ENCODE results near the gene TBC1D22A.
A peak's percentile ranks its signal among the peaks of the same experiment; 100 is the strongest.
"Not testable (repeated sequence)": the region's sequence is repeated elsewhere in the genome, so short reads cannot be mapped to it uniquely, and the experiment has no call there.

The TBC1D22A gene, protein sequence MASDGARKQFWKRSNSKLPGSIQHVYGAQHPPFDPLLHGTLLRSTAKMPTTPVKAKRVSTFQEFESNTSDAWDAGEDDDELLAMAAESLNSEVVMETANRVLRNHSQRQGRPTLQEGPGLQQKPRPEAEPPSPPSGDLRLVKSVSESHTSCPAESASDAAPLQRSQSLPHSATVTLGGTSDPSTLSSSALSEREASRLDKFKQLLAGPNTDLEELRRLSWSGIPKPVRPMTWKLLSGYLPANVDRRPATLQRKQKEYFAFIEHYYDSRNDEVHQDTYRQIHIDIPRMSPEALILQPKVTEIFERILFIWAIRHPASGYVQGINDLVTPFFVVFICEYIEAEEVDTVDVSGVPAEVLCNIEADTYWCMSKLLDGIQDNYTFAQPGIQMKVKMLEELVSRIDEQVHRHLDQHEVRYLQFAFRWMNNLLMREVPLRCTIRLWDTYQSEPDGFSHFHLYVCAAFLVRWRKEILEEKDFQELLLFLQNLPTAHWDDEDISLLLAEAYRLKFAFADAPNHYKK

DNA sequence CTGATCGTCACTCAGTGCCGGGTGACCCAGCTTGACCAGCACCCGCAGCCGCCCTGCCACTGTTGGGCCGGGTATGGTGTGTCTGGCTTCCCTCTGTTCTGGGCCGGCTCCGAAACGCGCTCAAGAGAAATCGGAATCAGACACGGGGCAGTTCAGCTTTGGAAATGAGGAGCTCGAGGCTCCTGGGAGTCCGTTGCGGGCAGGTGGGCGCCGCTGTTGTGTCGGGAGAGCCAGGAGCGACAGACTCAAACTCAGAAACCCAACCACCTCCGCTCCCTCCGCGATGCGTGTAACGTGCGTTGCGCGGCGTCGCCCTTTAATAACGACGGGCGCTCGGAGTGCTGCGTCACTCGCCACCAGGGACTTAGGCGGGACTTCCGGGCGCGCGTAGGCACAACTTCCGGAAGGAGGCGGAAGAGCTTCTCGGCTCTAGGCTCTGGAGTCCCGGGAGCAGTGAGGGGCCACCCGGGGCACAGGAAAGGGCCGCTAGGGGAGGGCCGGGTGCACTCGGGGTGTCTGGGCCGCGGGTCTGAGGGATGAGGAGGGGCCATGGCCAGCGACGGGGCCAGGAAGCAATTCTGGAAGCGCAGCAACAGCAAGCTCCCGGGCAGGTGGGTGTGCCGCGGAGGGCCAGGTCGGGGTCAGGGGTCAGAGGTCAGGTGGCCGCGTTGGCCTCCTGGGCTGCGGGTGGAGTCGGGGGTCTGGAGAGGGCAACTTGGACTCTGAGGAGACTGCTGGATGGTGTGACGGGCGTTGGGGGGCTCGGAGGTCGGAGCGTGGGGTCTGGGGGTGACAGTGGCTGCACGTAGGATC lies at the start of gene TBC1D22A:
Gene TBC1D22A, plus strand, starts transcription at position 413 of the 813 bp plus-strand sequence. Its CDS starts 137 bp downstream, at position 550.
- DNase-seq (ENCODE audit: low spot score): peak; percentile 96

DNA sequence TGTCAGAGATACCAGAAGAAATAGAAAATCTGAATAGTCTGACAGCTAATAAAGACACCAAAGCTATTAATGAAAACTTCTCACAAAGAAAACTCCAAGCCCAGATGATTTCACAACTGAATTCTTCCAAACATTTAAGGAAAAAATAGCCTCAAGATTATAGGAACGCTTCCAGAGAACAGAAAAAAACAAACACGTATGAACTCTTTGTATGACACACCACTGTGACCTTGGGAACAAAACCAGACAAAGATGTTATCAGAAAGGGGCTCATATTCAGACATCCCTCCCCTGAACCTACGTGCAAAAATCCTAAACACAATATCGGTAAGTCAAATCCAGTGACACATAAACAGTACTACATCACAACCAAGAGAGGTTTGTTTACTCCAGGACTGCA lies 47.9 kb upstream of the TBC1D22A start:
- DNase-seq (ENCODE audit: low spot score): no peak

DNA sequence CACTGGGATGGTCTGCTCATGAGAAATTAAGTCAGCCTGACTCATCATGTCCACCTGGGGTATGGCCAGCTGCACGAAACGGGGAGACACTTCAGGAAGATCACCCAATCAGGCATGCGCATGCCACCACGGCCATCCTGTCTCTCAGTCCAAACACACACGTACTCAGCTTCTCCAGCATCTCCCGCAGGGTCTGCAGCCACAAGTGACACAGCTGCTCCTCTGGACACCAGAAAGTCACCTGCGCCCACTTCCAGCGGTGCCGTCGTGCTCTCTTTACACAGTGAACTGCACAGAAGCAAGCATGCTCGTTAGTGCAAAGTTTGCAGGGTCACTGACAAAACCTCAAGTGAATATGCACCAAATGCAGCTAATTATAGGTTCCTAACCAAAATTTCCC lies 42.5 kb upstream of the TBC1D22A start:
- DNase-seq (ENCODE audit: low spot score): no peak

DNA sequence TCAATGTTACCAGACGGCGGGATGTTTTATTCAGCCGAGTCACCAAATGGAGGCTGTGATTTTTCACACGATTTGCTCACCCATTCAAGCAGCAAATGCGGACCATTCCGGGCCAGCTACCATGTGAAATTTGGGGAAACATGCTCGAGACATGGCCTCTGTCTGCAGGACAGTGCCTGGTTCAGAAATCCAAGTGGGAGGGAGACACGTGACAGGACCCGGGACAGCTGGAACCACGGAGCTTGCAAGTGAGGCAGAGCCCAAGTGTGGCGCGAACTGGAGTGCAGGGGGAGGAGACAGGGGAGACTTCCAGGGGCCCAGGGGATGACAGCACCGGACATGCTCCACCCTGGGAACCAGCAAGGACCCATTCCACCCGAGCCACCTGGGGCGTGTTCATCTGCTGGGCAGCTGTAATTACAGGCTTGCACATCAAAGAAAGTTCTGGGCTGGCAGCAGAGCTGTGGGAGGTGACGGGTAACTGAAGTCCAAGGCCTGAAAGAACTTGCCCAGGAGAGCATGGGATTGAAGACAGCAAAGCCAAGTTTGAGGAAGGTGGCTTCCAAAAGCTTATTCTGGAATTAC lies 40.9 kb upstream of the TBC1D22A start:
- no peak for DNase-seq (ENCODE audit: low spot score)

DNA sequence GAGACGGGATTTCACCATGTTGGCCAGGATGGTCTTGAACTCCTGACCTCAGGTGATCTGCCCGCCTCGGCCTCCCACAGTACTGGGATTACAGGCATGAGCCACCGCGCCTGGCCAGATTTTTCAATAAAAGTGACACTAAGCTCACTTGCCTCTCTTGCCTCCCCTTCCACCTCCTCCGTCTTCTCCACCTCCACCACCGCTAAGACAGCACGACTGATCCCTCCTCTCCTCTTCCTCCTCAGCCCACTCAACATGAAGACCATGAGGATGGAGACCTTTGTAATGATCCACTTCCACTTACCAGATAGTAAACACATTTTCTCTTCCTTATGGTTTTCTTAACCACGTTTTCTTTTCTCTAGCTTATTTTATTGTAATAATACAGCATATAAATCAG lies 38.6 kb upstream of the TBC1D22A start:
- no peak for DNase-seq (ENCODE audit: low spot score)

DNA sequence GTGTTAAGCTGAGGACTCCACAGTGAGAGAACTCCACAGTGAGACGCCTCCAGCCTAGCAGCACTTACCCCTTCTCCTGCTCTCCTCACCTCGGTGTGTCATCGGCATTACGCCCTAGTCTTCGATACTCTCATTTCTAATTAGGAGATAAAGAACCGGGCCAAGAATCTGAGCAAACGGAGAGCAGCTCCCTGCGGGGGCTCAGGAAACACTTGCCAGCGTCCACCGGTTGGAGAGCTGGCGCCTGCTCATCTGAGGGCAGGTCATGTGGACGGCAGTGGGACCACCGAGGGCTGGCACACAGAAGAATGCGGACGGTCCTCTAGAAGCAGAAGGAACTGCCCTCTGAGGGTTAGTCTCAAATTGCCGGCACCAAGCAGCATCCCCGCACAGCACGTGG lies 37.4 kb upstream of the TBC1D22A start:
- DNase-seq (ENCODE audit: low spot score): no peak

DNA sequence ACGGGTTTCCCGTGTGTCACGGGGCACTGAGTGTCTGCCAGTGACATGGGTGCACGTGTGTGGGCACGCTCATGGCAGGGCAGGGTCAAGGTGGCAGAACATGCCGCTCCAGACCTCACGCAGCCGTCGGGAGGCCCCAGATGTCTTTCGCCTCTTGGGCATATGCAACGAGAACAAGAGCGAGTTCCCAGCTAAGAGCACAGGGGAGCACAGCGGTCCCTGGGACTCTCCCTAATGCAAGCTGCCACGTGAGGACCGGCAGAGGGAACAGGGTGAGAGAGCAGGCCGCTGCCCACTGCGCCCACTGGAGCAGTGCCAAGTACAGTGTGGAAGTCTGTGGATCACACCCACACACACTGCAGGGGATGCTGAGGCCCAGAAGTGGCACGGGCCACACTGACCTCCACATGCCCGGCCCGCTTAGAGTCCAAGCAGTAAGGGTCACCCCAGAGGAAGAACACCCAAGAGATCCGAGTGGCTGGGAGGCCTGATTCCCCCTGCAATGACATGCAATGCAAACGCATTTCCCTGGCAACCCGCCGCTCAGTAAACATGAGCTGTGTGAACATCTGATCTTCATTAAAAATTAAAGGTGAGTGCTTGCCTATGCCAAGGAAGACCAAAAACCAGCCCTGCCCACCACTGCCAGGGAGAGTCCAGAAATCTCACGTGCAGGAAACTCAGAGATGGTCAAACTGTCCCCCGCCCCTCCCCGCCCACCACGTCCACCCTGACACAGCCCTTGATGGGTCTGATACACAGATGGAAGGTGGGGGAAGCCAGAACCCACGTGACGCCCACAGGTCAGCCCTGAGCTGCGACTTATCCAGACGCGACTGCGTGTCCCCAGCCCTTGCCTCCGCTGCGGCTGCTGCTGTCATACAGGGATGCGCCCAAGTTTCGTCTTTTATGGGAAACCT lies 36.1 kb upstream of the TBC1D22A start:
- no peak for DNase-seq (ENCODE audit: low spot score)

DNA sequence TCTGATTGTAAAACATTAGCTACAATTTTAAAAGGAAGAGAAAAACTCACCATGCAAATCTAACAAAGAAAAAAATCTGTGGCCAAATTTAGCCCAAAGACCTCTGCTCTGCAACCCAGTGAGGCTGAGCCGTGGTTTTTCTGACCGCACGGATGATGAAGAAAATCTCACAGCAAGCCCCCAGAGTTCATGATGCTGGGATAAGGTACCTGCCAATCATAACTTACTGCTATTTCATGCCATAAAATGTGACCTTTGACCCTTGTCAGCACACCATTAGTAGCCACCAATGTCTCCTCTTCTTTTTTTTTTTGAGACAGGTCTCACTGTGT lies 35.5 kb upstream of the TBC1D22A start:
- DNase-seq (ENCODE audit: low spot score): no peak

DNA sequence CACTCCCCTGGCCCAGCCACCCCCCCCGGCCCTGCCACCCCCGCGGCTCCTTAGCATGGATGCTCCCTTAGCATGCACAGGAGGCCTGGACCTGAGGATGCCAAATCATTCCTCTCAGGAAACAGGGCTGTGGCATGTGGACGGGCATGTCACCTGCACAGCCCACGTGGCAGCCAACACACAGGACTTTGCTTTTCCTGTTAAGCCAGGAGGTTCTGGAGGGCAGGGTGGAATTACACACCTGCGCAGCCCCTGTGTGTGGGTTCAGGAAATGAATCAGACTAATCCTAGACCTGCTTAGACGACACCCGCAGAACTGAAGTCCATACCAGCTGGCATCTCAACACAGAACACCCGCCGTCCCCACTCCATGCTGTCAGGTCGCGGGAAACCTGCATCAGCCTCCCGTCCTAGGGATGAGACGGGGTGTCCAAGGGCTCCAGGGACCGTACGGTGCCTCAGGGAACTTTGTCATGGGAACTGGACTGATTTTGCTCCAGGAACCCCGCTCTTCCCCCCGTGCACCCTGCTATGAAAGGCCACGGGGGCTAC lies 34.6 kb upstream of the TBC1D22A start:
- no peak for DNase-seq (ENCODE audit: low spot score)

DNA sequence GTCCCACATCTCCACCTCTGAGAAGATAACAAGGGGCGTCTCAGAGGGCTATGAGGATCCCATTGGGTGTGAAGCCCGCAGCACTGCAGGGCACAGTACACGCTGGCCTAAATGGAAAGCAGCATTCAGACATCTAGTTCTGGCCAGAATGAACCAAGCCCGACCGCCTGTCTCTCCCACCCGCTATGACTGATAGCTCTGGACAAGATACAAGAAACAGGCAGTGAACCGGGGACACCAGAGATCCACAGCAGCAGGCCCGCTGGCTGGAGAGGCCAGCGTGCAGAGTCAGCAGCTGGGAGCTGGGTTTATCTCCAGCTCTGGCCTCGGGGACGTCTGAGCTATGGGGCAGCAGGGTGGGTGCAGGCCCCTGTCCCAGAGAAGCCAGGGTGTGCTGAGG lies 34.0 kb upstream of the TBC1D22A start:
- no peak for DNase-seq (ENCODE audit: low spot score)

DNA sequence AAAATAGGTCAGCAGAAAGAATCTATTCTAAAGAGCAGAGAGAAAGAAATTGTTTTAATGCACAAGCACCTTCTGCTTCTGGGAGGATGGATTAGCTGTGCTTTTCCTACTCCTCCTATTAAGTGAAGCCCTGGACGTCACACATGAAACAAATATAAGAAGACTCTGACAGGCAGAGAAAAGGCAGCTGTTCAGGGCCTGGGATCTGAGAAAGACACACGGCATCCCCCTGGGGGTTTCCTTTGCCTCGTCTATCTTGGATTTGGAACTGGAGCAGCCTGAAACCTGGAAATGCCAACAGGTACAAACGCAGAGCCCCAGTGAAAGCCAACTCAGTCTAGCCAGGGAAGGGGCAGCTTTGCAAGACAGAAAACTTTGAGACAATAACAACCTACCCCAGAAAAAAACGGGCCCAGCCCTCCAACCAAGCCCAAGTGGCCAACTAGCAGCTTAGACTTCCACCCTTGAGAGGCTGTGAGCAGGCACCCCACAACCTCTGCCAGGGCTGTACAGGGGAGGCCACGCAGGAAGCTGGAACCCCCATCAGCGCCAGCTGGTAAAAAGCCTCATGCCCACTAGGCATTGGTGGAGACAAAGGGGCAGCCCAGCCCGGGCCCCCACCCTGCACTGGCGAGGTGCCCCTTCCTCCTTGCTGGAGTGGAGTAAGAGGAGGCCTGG lies 31.7 kb upstream of the TBC1D22A start:
- DNase-seq (ENCODE audit: low spot score): no peak

DNA sequence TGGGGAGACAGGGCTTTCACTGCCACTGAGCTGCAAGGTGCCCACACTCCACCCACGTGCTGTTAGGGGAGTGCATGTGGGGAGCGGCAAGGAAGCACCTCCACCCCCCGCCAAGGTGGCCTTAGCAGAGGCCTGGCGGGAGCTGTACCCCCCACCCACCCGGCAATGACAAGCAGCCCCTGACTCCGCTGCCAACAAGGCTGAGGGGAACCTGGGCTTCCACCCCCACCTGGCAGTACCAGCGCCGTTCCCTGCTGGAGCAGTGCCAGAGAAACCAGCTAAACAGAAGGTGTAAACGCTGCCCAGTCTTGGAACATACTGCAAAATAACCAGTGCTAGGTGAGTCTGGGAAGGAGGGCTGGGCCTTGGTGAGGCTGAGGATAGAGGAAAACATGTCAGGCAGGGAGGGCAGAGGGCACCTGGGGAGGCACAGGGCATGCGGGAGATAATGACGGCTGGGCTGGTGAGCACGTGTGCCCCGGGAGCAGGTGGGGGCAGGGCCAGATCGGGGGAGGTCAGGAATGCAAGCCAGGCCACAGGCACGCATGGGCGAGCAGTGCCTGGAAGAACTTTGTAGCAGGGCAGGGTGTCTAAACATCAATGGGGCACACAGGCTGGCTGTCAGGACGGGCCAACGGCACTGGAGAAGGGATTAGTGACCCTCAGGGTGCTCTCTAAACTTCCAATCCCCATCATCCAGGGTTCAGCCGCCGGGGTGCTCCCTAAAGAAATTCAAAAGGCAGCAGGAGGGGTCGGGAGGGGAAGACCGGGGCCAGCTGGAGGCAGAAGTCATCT lies 31.0 kb upstream of the TBC1D22A start:
- no peak for DNase-seq (ENCODE audit: low spot score)

DNA sequence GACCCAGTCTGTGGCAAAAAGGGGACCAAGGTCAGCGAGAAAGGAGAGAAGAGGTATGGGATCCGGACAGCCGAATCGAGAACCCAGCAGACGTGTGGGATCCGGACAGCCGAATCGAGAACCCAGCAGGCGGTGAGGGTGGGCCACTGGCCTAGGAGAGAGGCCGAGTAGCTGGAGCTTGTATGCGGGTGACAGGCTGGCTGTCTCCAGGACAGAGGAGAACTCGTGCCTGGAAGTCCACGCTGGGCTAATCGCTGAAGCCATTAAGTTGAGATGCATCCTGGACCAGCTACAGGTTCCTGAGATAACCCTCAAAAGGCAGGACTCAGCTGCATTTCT lies 30.4 kb upstream of the TBC1D22A start:
- DNase-seq (ENCODE audit: low spot score): no peak

DNA sequence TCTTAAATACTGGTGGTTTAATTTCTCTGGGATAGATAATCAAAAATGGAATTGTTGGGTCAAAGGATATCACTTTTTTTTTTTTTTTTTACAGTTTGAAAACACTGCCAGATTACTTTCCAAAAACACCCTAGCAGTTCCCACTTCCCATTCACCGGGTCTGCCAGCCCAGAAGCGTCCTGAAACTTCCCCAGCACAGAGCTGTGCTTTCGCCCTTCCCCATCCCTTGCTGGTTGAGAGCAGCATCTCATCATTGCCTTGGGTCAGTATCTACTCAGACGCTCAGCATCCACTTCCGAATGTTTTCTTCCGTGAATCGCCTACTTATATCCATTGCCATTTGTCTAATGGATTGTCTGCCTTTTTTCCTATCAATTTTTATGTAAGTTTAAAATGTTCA lies 29.9 kb upstream of the TBC1D22A start:
- no peak for DNase-seq (ENCODE audit: low spot score)

DNA sequence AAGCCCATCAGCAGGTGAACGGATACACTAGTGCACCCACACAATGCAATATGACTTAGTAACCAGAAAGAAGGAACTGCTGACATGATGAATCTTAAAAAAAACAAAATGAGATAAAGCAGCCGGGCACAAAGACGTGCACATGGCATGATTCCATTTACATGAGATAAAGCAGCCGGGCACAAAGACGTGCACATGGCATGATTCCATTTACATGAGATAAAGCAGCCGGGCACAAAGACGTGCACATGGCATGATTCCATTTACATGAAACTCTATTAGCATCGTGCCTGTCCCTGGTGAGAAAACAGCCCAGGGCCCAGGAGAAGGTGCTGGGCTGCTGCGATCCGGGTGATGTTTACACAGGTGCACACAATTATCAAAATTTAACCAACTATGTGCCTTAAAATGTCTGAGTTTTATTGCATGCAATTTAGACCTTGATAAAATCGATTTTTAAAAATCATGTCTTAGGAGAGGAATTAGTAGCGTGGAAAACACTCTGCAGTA lies 28.2 kb upstream of the TBC1D22A start:
- DNase-seq (ENCODE audit: low spot score): not testable (repeated sequence)

DNA sequence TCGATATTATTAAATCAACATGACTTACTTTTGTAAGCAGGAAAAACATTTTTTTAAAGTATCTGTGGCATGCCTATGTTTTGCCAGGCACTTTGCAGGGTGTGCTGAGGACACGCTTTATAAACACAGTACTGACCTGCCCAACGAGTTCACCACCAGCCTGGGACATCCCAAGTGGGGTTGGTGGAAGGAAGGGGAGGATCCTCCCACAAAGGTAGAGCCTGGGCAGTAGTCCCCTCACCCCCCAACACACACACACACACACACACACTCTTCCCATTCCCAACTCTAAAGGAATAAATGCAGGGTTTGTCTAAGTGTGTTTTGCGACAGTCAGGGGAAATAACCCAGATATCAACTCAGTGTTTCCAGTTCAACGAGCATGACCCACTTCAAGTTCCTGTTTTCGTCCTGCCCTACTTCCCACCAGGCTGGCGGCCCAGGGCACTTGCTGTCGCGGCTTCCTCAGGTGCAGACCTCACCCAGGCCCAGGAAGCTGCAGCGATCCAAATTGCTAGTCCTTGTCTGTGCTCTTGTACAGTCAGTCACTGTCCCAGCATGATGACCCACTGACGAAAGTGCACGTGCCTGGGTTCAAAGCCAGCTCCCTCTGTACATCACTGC lies 27.5 kb upstream of the TBC1D22A start:
- DNase-seq (ENCODE audit: low spot score): peak; percentile 43

DNA sequence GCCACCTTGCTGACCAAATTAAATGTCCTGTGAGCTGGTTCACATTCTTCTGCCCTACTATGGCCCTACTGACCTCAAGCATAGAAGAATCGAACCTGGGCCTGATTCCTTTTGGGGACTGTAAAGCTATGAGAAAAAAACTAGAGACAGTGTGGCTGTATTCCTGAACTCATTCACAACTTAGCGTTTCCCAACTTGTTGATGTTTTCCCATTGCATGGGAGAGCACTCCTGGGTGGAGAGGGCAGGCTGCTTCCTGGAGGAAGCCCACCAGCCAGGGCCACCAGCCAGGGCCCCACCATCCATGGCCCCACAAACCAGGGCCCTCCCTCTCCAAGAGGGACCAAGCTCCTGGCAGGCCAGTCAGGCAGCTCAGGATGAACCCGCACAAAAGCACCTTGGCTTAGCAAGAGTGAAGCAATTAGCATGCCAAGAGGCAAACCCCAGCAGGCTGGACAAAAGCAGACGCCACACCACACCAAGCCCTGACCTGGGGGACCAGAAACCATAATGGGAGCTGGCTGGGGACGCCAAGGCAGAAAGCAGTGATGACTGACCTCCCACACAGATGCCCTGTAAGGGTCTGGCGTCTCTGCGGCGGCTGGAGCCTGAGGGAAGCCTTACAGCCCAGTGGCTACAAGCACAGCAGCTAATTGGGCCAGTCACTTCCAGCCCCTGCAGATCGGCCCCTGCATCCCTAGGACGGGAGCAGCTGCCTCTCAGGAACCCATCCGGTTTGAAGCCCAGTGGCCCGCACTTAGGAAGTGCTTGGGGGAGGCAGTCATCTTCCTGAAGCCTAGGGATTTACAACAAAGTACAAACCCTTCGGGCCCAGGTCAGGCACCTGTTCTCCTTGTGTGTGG lies 26.5 kb upstream of the TBC1D22A start:
- no peak for DNase-seq (ENCODE audit: low spot score)

DNA sequence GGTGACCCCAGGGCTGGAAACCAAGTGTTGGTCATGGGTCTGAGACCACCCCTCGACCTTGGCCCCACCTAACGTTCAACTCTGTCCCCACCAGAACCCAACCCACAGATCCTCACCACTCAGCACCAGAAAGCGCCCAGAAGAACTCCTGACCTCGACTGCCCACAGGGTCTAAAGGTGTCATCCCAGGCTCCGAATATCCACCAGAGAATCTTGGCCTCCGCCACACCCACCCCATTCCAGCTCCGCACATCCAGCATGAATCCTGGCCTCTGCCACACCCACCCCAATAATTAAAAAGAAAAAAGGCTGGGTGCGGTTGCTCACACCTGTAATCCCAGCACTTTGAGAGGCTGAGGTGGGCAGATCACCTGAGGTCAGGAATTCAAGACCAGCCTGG lies 25.7 kb upstream of the TBC1D22A start:
- DNase-seq (ENCODE audit: low spot score): no peak

Data from activated CD4-positive, alpha-beta T cell treated with anti-CD3 and anti-CD28 coated beads, Interleukin-2, Interleukin-4, amounts not matched to agents 100 ng/mL and 50 ng/mL, durations not matched to agents 16 hours and 8 hours (primary cell).